GM12873 (cell line): ENCODE measurements around the gene PLD4.

Source experiments
- TF ChIP-seq, protein P1 (sequence below): IDR thresholded peaks from 2 replicates; pipeline ENCODE4 v1.5.1; 2012; ENCODE audit warnings: low read depth, mild to moderate bottlenecking, moderate library complexity, low read length, control low read depth; ENCODE audit not compliant: insufficient read depth; ENCODE audit errors: missing control alignments

The PLD4 gene

DNA sequence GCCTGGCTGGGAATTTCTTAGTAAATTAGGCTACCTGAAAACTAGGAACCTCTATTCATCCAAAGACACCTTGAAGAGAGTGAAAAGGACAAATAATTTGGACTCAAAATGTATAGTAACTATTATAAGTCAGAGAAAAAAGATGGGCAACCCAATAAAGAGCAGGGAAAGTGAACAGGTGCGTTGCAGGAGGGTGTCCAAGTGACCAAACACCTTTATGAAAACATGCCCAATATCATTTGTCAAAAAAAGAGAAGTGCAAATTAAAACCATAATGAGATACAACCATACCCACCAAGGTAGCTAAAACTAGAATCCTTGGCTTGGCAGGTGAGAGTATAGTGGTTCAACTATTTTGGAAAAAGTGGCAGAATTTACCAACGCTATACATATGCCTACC lies 24.9 kb upstream of the PLD4 start:
- TF ChIP-seq, protein P1, sequence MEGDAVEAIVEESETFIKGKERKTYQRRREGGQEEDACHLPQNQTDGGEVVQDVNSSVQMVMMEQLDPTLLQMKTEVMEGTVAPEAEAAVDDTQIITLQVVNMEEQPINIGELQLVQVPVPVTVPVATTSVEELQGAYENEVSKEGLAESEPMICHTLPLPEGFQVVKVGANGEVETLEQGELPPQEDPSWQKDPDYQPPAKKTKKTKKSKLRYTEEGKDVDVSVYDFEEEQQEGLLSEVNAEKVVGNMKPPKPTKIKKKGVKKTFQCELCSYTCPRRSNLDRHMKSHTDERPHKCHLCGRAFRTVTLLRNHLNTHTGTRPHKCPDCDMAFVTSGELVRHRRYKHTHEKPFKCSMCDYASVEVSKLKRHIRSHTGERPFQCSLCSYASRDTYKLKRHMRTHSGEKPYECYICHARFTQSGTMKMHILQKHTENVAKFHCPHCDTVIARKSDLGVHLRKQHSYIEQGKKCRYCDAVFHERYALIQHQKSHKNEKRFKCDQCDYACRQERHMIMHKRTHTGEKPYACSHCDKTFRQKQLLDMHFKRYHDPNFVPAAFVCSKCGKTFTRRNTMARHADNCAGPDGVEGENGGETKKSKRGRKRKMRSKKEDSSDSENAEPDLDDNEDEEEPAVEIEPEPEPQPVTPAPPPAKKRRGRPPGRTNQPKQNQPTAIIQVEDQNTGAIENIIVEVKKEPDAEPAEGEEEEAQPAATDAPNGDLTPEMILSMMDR = no peak

DNA sequence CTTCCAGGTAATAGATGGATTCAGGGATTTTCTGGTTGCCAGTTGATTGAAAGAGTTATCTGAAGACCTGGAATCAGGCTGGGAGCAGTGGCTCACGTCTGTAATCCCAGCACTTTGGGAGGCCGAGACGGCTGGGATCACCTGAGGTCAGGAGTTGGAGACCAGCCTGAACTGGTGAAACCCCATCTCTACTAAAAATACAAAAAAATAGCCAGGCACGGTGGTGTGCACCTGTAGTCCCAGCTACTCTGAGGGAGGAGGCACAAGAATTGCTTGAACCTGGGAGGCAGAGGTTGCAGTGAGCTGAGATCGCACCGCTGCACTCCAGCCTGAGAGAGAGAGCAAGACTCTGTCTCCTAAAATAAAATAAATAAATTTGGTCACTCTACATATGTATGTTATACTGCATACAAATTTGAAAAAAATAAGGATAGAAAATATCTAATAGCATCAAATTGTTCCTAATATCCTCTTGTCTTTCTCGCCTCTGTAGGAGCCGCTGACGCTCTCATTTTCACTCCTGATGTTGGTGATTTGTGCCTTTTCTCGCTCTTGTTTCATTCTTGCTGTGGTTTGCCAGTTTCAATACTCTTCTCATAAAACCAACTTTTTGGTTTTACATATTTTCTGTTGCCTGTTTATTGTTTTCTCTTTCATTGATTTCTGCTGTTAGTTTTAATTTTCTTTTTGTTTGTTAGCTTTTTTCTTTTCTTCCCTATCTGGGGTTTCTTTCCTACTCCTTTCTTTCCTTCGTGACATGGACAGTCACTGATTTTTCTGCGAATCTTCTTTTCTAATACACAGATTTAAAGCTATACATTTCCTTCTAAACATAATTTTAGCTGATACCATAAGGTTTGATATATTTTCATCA lies 23.8 kb upstream of the PLD4 start:
- TF ChIP-seq, protein P1 = no peak

DNA sequence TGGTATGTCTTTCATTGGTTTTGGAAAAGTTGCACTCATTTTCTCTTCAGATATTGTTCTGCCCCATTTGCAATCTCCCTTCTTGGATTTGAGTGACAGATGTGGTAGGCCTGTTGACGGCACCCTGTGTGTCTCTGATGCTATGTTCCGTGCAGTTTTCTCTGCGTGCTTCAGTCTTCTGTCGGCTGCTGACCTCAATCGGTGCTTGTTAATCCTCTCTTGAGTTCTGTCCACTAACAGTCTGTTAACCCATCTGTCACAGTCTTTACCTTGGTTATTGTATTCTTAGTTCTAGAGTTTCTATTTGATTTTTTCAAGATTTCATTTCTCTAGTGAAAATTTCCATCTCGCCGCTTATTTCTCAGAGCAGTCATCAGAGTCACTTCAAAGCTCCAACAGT lies 20.7 kb upstream of the PLD4 start:
- TF ChIP-seq, protein P1 = no peak

DNA sequence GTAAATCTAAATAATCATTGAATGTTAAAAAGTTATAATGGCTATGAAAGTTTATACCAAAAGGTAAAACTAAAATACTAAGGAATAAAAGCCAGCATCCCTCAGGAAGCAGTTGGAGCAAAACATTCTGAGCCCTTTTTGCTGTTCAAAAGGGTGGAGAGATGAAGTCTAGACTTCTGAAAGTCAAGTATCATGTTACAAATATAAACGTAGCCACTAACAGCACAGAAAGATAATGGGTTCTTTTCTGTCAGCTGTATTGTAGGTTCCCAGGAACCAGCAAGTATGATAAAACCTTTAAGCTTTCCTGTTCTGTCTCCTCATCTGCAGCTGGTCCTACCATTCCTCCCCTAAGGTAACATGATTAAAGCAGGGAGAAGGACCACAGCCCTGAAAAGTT lies 16.4 kb upstream of the PLD4 start:
- TF ChIP-seq, protein P1 = no peak

GRCh38 chr14:104912053-104912452 lies 12.6 kb upstream of the PLD4 start:
- TF ChIP-seq, protein P1 = no peak

DNA sequence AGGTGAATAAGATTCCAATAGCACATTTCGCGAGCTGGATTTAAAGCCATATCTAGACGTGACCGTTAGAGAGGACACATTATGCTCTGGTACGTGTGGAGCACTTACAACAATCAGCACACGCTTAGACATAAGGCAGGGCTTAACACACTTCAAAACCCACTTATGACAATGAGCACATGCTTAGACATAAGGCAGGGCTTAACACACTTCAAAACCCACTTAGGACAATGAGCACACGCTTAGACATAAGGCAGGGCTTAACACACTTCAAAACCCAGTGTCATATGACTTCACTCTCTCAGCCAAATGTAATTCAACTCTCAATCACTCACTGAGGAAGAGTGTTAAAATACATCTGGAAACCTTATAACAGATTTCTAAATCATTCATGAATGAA lies 11.2 kb upstream of the PLD4 start:
- TF ChIP-seq, protein P1 = no peak

GRCh38 chr14:104917116-104917515 lies 7.6 kb upstream of the PLD4 start:
- TF ChIP-seq, protein P1 = no peak
